Lower lobe of right lung (tissue), 2 donors: ENCODE results near the gene LHB. TPM values are rescaled to one million over a fixed set of nuclear protein-coding genes. Genes with fewer than 3 reads are reported as not detected.
A peak's percentile ranks its signal among the peaks of the same experiment; 100 is the strongest.

Source experiments
- ATAC-seq, 2 donors: fragments of 200-7000 bp; cut with Tn5 transposase; one replicate each; pipeline ENCODE4 v1.9.1; 2020 to 2022; ENCODE audit warnings: mild to moderate bottlenecking in 2 of 2, moderate library complexity in 2 of 2
- DNase-seq: peaks from one replicate; pipeline ENCODE4 v3.0.0-alpha.2; 2020
- H3K27ac ChIP-seq: fragments of 200-600 bp; one replicate; pipeline ENCODE4 v1.8.0; 2022
- H3K27me3 ChIP-seq: fragments of 200-600 bp; one replicate; pipeline ENCODE4 v1.8.0; 2022; ENCODE audit warnings: low read depth
- H3K36me3 ChIP-seq: fragments of 200-600 bp; one replicate; pipeline ENCODE4 v1.8.0; 2022; ENCODE audit warnings: mild to moderate bottlenecking
- H3K4me1 ChIP-seq: fragments of 200-600 bp; one replicate; pipeline ENCODE4 v1.8.0; 2022
- H3K4me3 ChIP-seq: fragments of 200-600 bp; one replicate; pipeline ENCODE4 v1.8.0; 2022; ENCODE audit warnings: mild to moderate bottlenecking
- H3K9me3 ChIP-seq: fragments of 200-600 bp; one replicate; pipeline ENCODE4 v1.8.0; 2022
- intact Hi-C: fragments of 100-400 bp; cut with DNase I; formaldehyde crosslinking; loops from one replicate; pipeline ENCODE4 v1.11.0; 2022
- microRNA-seq: library from miRNA; unstranded; fragments of <30 nt; microRNA quantifications from one replicate; pipeline ENCODE4 v1.2.0, GENCODE V29; 2020; ENCODE audit warnings: borderline number of aligned reads
- total RNA-seq: library from RNA; stranded (reverse); fragmentation: NEBNext Ultra II Directional; extraction: Animal tissue kit (Norgen Biotek cat#: 25700); gene quantifications from one replicate; pipeline ENCODE4 v1.2.1, GENCODE V29; 2021
- TF ChIP-seq, protein P1 (sequence below): fragments of 200-600 bp; IDR thresholded peaks from one replicate; pipeline ENCODE4 v1.8.0; 2022; ENCODE audit warnings: antibody characterized with exemption, mild to moderate bottlenecking
- donor health status: DM: no; HTN: yes; CAD: no; lungs with severe emphysema.

The LHB gene
- total RNA-seq, 1 donor from 2014 or later = not detected

DNA sequence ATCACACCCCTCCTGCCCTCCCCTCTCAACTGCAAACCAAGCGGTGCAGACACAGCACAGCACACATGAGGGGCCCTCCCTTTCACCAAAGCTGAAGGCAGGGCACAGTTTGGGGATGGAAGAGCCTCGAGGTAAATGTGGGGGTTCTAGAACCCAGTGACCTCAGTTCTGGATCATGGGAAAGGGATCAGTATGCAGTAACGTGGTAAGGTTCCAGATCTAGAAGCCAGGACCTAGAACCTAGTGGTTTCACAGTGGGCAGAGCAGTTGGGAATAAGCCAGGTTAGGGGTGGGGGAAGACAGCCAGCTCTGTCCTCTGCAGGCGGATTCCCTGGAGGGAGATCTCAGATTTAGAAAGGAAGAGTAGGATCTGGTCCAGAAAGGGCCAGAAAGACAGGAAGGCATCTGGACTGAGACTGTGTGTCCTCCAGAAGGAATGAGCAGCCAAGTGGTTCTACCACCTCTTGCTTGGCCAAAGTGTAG is 48.7 kb downstream of the LHB start:
- TF ChIP-seq, protein P1, sequence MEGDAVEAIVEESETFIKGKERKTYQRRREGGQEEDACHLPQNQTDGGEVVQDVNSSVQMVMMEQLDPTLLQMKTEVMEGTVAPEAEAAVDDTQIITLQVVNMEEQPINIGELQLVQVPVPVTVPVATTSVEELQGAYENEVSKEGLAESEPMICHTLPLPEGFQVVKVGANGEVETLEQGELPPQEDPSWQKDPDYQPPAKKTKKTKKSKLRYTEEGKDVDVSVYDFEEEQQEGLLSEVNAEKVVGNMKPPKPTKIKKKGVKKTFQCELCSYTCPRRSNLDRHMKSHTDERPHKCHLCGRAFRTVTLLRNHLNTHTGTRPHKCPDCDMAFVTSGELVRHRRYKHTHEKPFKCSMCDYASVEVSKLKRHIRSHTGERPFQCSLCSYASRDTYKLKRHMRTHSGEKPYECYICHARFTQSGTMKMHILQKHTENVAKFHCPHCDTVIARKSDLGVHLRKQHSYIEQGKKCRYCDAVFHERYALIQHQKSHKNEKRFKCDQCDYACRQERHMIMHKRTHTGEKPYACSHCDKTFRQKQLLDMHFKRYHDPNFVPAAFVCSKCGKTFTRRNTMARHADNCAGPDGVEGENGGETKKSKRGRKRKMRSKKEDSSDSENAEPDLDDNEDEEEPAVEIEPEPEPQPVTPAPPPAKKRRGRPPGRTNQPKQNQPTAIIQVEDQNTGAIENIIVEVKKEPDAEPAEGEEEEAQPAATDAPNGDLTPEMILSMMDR = no peak
- intact Hi-C loops = no loop called here
- ATAC-seq (no peak), DNase-seq (no peak)
- H3K4me3 ChIP-seq = no peak overlapping the region
- H3K9me3 ChIP-seq = no peaks in the 10 kb centered on the region
- H3K27ac ChIP-seq = peak overlapping the region; percentile 25
- H3K27me3 ChIP-seq = no peaks in the 10 kb centered on the region
- H3K4me1 ChIP-seq = peaks cover 47% of the 10 kb centered on the region
- H3K36me3 ChIP-seq = peaks cover 70% of the 10 kb centered on the region

DNA sequence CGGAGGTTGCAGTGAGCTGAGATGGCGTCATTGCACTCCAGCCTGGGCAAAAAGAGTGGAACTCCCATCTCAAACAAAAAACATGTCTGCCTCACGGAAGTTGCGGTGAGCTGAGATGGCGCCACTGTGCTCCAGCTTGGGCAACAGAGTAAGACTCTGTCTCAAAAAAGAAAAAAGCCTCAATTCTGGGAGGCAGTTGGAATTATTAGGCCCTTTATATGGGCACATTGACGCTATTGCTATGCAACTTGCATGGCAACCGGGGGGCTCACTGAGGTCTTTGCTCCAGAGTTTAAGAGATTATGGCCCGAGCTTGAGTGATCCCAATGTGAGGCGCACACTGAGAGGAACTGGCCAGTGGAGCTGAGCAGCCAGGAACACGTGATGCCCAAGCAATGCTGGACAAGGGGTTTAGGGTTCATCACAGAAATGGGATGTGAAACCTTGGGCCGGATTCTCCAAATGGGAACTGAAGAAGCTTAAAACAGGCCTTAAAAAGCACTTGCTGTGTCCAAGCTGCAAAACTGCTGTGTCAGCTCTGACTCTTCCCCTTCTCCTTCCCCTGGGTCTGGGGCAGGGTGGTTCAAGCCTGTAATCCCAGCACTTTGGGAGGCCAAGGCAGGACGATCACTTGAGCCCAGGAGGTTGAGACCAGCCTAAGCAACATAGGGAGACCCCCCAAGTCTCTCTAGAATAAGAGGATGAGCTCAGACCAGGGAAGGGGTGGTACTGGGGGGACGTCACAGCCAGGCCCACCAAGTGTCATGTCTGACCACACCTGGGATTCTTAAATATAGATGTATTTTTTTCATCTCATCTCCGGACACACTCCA is 49.3 kb downstream of the LHB start:
- Histone ChIP-seq H3K4me1 (peaks cover 47% of the 10 kb centered on the region), H3K27me3 (no peaks in the 10 kb centered on the region), H3K27ac (peak overlapping the region; percentile 93), H3K36me3 (peaks cover 63% of the 10 kb centered on the region), H3K4me3 (peak overlapping the region; percentile 96), H3K9me3 (no peaks in the 10 kb centered on the region)
- intact Hi-C loops = no loop called here
- TF ChIP-seq, protein P1 = no peak
- DNase-seq (peak; percentile 77), ATAC-seq (peak in 1 of 2 donors; percentile 5)

DNA sequence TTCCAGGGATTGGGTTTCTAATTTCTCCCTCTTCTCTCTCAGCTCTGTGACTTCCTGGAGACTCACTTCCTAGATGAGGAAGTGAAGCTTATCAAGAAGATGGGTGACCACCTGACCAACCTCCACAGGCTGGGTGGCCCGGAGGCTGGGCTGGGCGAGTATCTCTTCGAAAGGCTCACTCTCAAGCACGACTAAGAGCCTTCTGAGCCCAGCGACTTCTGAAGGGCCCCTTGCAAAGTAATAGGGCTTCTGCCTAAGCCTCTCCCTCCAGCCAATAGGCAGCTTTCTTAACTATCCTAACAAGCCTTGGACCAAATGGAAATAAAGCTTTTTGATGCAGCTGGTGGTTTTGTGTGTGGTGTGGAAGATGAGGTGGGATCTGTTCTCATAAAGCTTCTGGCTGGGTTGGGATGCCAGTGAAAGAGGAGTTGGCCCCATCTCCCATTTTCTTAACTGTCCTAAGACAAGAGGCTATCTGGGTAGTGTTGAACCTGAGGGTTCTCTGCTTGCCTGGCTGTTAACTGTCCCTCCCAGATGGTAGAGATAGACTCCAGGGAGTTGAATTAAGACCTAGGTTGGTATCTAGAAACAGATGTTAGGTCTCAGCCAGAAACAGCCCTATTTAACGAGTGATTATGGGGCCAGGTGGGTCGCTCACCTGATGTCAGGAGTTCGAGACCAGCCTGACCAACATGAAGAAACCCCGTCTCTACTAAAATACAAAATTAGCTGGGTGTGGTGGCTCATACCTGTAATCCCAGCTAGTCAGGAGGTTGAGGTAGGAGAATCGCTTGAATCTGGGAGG is 50.1 kb downstream of the LHB start:
- intact Hi-C loops = no loop called here
- TF ChIP-seq, protein P1 = no peak
- H3K9me3 ChIP-seq = no peaks in the 10 kb centered on the region
- peaks cover 55% of the 10 kb centered on the region for H3K4me1 ChIP-seq
- peak overlapping the region; percentile 93 for H3K27ac ChIP-seq
- H3K4me3 ChIP-seq = peak overlapping the region; percentile 96
- ATAC-seq (no peak), DNase-seq (no peak)
- no peaks in the 10 kb centered on the region for H3K27me3 ChIP-seq
- H3K36me3 ChIP-seq = peaks cover 55% of the 10 kb centered on the region

Small RNA genes lying within 50 kb of the gene (microRNA-seq; reads per million reads assigned to microRNA genes)
- not detected for gene MIR6798

Other genes with a start within 250 kb of the LHB start
- gene BCAT2, start 206.1 kb downstream of the LHB start, total RNA-seq = 60.7 TPM
- 22.7 TPM for gene HSD17B14, start 180.6 kb downstream of the LHB start, total RNA-seq
- 21.2 TPM for gene PLEKHA4, start 148.5 kb downstream of the LHB start, total RNA-seq
- 80.4 TPM for gene PPP1R15A, start 144.7 kb downstream of the LHB start, total RNA-seq
- not detected for gene TULP2, start 118.3 kb downstream of the LHB start, total RNA-seq
- 310 TPM for gene NUCB1, start 116.8 kb downstream of the LHB start, total RNA-seq
- 1.9 TPM for gene DHDH, start 83.4 kb downstream of the LHB start, total RNA-seq
- gene BAX, start 62.2 kb downstream of the LHB start, total RNA-seq = 142 TPM
- 9,799 TPM for gene FTL, start 51.8 kb downstream of the LHB start, total RNA-seq
- gene GYS1, start 23.8 kb downstream of the LHB start, total RNA-seq = 24.8 TPM
- gene RUVBL2, start 23.2 kb downstream of the LHB start, total RNA-seq = 45.3 TPM
- not detected for gene CGB3, start 7.2 kb upstream of the LHB start, total RNA-seq
- not detected for gene CGB2, start 14.8 kb upstream of the LHB start, total RNA-seq
- not detected for gene CGB1, start 19.8 kb upstream of the LHB start, total RNA-seq
- not detected for gene CGB5, start 26.8 kb upstream of the LHB start, total RNA-seq
- gene CGB8, start 32.0 kb upstream of the LHB start, total RNA-seq = not detected
- 0.77 TPM for gene CGB7, start 40.7 kb upstream of the LHB start, total RNA-seq
- gene NTF4, start 47.7 kb upstream of the LHB start, total RNA-seq = 3.1 TPM
- not detected for gene KCNA7, start 55.6 kb upstream of the LHB start, total RNA-seq
- gene SNRNP70, start 68.4 kb upstream of the LHB start, total RNA-seq = 203 TPM
- 10.6 TPM for gene LIN7B, start 97.3 kb upstream of the LHB start, total RNA-seq
- gene C19orf73, start 102.1 kb upstream of the LHB start, total RNA-seq = 1.4 TPM
- gene PPFIA3, start 102.5 kb upstream of the LHB start, total RNA-seq = 4.3 TPM
- gene HRC, start 138.3 kb upstream of the LHB start, total RNA-seq = 1.8 TPM
- gene TRPM4, start 140.7 kb upstream of the LHB start, total RNA-seq = 51.6 TPM